K562 (cell line): ENCODE measurements around the gene FBXW11. TPM values are rescaled to one million over a fixed set of nuclear protein-coding genes. Genes with fewer than 3 reads are reported as not detected.

Experiments used
- CBFA2T2 ChIP-seq: fragments of 450-650 bp; conservative IDR thresholded peaks from 2 replicates; pipeline ENCODE4 v1.6.1; 2017; ENCODE audit warnings: mild to moderate bottlenecking
- HMG20B ChIP-seq: fragments of 250-450 bp; sonication (Bioruptor Pico); IDR thresholded peaks from 2 replicates; pipeline ENCODE4 v1.5.0; 2021; ENCODE audit warnings: mild to moderate bottlenecking
- MNT ChIP-seq, 2 experiments: fragments of 450-650 bp; conservative IDR thresholded peaks; 2 replicates each; pipeline ENCODE4 v1.6.1; 2017; ENCODE audit warnings: mild to moderate bottlenecking in 2 of 2, moderate library complexity in 2 of 2
- RBBP5 ChIP-seq: fragments of 200-600 bp; sonication (generic); IDR thresholded peaks from 2 replicates; pipeline ENCODE4 v1.6.1; 2012; ENCODE audit warnings: borderline replicate concordance, mild to moderate bottlenecking, low read length, control low read depth, inconsistent platforms; ENCODE audit not compliant: insufficient read depth, poor library complexity, severe bottlenecking
- polyA plus RNA-seq, 8 experiments: library from polyadenylated mRNA; depleted of rRNA in 4 of 8; stranded (reverse) in 5 of 8; unstranded in 3 of 8; fragments of >200 nt; fragmentation: Nextera tagmentation in 2 of 8; fragmentation: Illumina TruSeq in 1 of 8; extraction: Ambion mirVana in 2 of 8; extraction: Trizol in 1 of 8; gene quantifications; 2 replicates each; pipeline versions ENCODE4 v1.2.1 to v1.2.3, GENCODE V29; 2011 to 2014; ENCODE audit warnings: inconsistent platforms in 1 of 8, missing spikeins in 1 of 8
- total RNA-seq, 7 experiments: library from RNA; depleted of rRNA in 6 of 7; stranded (reverse); fragments of >200 nt in 6 of 7; fragmentation: Illumina TruSeq in 2 of 7; extraction: Trizol in 2 of 7; gene quantifications; 2 replicates each; pipeline versions ENCODE4 v1.2.1 to v1.2.3, GENCODE V29; 2011 to 2021; ENCODE audit warnings: low replicate concordance in 1 of 7
- TF ChIP-seq, protein P1 (sequence below): sonication (generic); formaldehyde crosslinking; IDR thresholded peaks from 2 replicates; pipeline ENCODE4 v1.8.0; 2023; ENCODE audit warnings: missing genetic modification reagents, mild to moderate bottlenecking, borderline replicate concordance
- TF ChIP-seq, protein P2 (sequence below): sonication (generic); formaldehyde crosslinking; IDR thresholded peaks from 2 replicates; pipeline ENCODE4 v1.8.1; 2022; ENCODE audit warnings: missing genetic modification reagents

The FBXW11 gene
- total and polyA plus RNA-seq, 9 of the 15 experiments (the other 6 are each of a cell fraction or from before 2014, with no cell fraction given), result 3.0 to 28.6 (median 23.6) TPM

DNA sequence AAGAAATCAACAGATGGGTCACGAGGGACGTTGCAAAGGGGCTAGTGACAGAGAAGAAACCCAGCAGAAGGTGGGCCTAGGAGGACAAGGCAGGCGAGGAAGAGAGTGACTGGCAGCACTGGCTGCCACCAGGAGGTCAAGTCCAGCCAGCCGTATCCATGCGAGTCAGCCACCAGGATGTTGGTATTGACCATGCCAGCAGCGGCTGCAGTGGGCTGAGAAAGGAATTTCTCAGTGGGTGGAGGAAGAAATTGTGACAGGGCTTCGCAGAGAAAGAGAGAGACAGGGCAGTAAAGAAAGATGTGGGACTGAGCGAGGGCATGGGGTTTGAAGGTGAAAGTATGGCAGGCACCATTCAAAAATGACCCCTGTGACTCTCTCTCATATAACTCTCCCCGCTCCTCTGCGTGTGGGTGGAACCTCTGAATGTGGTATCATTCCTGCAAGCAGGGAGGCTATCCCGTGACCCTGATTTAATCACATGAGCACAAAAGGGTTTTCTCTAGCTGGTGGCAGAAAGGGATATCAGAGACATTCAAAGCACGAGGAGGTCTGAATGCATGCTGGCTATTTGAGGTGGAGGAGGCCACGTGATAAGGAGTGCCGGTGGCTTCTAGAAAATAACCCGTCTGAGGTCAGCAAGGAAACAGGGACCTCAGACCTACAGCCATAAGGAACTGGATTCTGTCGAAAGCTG lies 45.4 kb upstream of the FBXW11 start (continued):
- TF ChIP-seq, protein P1, sequence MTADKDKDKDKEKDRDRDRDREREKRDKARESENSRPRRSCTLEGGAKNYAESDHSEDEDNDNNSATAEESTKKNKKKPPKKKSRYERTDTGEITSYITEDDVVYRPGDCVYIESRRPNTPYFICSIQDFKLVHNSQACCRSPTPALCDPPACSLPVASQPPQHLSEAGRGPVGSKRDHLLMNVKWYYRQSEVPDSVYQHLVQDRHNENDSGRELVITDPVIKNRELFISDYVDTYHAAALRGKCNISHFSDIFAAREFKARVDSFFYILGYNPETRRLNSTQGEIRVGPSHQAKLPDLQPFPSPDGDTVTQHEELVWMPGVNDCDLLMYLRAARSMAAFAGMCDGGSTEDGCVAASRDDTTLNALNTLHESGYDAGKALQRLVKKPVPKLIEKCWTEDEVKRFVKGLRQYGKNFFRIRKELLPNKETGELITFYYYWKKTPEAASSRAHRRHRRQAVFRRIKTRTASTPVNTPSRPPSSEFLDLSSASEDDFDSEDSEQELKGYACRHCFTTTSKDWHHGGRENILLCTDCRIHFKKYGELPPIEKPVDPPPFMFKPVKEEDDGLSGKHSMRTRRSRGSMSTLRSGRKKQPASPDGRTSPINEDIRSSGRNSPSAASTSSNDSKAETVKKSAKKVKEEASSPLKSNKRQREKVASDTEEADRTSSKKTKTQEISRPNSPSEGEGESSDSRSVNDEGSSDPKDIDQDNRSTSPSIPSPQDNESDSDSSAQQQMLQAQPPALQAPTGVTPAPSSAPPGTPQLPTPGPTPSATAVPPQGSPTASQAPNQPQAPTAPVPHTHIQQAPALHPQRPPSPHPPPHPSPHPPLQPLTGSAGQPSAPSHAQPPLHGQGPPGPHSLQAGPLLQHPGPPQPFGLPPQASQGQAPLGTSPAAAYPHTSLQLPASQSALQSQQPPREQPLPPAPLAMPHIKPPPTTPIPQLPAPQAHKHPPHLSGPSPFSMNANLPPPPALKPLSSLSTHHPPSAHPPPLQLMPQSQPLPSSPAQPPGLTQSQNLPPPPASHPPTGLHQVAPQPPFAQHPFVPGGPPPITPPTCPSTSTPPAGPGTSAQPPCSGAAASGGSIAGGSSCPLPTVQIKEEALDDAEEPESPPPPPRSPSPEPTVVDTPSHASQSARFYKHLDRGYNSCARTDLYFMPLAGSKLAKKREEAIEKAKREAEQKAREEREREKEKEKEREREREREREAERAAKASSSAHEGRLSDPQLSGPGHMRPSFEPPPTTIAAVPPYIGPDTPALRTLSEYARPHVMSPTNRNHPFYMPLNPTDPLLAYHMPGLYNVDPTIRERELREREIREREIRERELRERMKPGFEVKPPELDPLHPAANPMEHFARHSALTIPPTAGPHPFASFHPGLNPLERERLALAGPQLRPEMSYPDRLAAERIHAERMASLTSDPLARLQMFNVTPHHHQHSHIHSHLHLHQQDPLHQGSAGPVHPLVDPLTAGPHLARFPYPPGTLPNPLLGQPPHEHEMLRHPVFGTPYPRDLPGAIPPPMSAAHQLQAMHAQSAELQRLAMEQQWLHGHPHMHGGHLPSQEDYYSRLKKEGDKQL (CRISPR knock-in tag), result no peak
- TF ChIP-seq, protein P2, sequence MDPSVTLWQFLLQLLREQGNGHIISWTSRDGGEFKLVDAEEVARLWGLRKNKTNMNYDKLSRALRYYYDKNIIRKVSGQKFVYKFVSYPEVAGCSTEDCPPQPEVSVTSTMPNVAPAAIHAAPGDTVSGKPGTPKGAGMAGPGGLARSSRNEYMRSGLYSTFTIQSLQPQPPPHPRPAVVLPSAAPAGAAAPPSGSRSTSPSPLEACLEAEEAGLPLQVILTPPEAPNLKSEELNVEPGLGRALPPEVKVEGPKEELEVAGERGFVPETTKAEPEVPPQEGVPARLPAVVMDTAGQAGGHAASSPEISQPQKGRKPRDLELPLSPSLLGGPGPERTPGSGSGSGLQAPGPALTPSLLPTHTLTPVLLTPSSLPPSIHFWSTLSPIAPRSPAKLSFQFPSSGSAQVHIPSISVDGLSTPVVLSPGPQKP (CRISPR knock-in tag), result no peak
- TF ChIP-seq MNT (conservative IDR thresholded peaks at IDR 0.05) (no peak), HMG20B (CRISPR knock-in tag) (no peak), CBFA2T2 (peak; percentile 25; the same call in 1 of the 2 replicates), RBBP5 (no peak)
